ENCODE results near the gene COPS6.
"Not testable (repeated sequence)": the region's sequence is repeated elsewhere in the genome, so short reads cannot be mapped to it uniquely, and the experiment has no call there.

DNA sequence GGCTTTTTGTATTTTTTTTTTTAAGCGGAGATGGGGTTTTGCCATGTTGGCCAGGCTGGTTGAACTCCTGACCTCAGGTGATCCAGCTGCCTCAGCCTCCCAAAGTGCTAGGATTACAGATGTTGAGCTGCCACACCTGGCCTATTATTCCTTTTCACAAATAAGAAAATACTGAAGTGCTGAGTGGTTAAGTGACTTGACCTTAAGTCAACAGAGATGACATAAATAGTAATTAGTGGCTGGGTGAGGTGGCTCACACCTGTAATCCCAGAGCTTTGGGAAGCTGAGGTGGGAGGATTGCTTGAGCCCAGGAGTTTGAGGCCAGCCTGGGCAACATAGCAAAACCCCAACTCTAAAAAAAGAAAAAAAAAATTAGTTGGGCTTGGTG is 41.4 kb downstream of the COPS6 start:
- TF ChIP-seq POLR2A (IDR thresholded peaks at IDR 0.05; ENCODE audit: low read depth, low read length); PAX5 (IDR thresholded peaks at IDR 0.05; ENCODE audit: insufficient read depth, low read length, severe bottlenecking); POLR2AphosphoS5 (IDR thresholded peaks at IDR 0.05; ENCODE audit: low read depth, low read length); SPI1 (IDR thresholded peaks at IDR 0.05; ENCODE audit: low read depth, low read length); TAF1 (IDR thresholded peaks at IDR 0.05; ENCODE audit: low read depth, low read length): not testable (repeated sequence)
